SU-DHL-6 (cell line): ENCODE measurements around the gene INTS11.

Experiments used
- EZH2phosphoT487 ChIP-seq: fragments of 200-600 bp; sonication (generic), shearing (Covaris generic); conservative IDR thresholded peaks from 2 replicates; pipeline ENCODE4 v1.6.1; 2018; ENCODE audit warnings: mild to moderate bottlenecking, antibody characterized with exemption, low read length, moderate library complexity, mixed read lengths
- TF ChIP-seq, protein P1 (sequence below): fragments of 200-600 bp; sonication (generic); IDR thresholded peaks from one replicate; pipeline ENCODE4 v1.5.1; 2017; ENCODE audit warnings: antibody characterized with exemption, mild to moderate bottlenecking, low read length, moderate library complexity; ENCODE audit not compliant: insufficient read depth, poor library complexity, severe bottlenecking

DNA sequence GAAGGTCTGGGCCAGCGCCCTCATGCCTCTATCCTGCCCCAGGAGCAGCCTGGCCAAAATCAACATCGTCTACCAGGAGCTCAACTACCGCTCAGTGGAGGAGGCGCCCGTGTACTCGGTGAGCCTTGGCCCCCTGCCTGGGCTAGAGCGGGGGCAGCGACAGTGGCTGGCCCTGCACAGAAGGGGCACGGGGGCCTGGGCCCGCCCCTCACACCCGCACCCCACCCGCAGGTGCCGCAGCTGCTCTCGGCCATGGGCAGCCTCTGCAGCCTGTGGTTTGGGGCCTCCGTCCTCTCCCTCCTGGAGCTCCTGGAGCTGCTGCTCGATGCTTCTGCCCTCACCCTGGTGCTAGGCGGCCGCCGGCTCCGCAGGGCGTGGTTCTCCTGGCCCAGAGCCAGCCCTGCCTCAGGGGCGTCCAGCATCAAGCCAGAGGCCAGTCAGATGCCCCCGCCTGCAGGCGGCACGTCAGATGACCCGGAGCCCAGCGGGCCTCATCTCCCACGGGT, 33.4 kb downstream of the INTS11 start:
- TF ChIP-seq, protein P1, sequence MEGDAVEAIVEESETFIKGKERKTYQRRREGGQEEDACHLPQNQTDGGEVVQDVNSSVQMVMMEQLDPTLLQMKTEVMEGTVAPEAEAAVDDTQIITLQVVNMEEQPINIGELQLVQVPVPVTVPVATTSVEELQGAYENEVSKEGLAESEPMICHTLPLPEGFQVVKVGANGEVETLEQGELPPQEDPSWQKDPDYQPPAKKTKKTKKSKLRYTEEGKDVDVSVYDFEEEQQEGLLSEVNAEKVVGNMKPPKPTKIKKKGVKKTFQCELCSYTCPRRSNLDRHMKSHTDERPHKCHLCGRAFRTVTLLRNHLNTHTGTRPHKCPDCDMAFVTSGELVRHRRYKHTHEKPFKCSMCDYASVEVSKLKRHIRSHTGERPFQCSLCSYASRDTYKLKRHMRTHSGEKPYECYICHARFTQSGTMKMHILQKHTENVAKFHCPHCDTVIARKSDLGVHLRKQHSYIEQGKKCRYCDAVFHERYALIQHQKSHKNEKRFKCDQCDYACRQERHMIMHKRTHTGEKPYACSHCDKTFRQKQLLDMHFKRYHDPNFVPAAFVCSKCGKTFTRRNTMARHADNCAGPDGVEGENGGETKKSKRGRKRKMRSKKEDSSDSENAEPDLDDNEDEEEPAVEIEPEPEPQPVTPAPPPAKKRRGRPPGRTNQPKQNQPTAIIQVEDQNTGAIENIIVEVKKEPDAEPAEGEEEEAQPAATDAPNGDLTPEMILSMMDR = no peak
- TF ChIP-seq EZH2phosphoT487 = no peak
